ENCODE data around the gene PIP4P1.
"Not testable (repeated sequence)": the region's sequence is repeated elsewhere in the genome, so short reads cannot be mapped to it uniquely, and the experiment has no call there.

The PIP4P1 gene
- 23.1 to 60.5 (median 36.4) reads per million in 9 experiments for total RNA-seq

- H3K4me1 Mint-ChIP-seq (ENCODE audit: low read depth in 2 of 2): peaks cover 22% of the 10 kb centered on the region in 2 donors
- peak within 1 kb of the TSS; percentile 77 to 91 for H3K4me3 Mint-ChIP-seq
- peaks cover 38% of the 10 kb centered on the region for H3K36me3 Mint-ChIP-seq (ENCODE audit: insufficient read depth)
- H3K9me3 Mint-ChIP-seq: no peaks in the 10 kb centered on the region
- no peaks in the 10 kb centered on the region for H3K27me3 Mint-ChIP-seq
- DNase-seq (peak; percentile 96 to 98 (median 97)), ATAC-seq (replicated peaks) (peak; percentile 86)
- peak within 1 kb of the TSS; percentile 95 to 97 for H3K27ac Mint-ChIP-seq
Observed at GRCh38 chr14:20461225-20462141, at the start of gene PIP4P1. Gene PIP4P1 (minus strand): TSS chr14:20461434. CDS start chr14:20461325, 109 bp downstream.

DNA sequence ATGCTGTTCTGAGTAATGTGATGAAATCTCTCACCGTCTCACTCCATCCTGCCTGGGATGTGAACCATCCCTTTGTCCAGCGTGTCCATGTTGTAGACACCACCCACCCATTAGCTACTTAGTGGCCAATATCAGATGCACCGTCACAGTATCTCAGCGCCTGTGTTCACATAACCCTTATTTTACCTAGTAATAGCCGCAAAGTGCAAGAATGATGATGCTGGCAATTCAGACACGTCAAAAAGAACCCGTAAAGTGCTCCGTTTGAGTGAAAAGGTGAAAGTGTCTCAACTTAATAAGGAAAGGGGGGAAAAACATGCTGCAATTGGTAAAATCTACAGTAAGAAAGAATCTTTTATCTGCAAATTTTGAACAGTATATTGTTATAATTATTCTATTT lies 47.1 kb upstream of the PIP4P1 start:
- Mint-ChIP-seq H3K27ac (no peak overlapping the region), H3K27me3 (peaks cover 0 to 6% of the 10 kb centered on the region in 2 donors), H3K9me3 (no peaks in the 10 kb centered on the region), H3K4me3 (no peak overlapping the region), H3K4me1 (ENCODE audit: low read depth in 2 of 2) (peaks cover 2 to 8% of the 10 kb centered on the region in 2 donors), H3K36me3 (ENCODE audit: insufficient read depth) (no peaks in the 10 kb centered on the region)
- DNase-seq (no peak), ATAC-seq (replicated peaks) (no peak)

DNA sequence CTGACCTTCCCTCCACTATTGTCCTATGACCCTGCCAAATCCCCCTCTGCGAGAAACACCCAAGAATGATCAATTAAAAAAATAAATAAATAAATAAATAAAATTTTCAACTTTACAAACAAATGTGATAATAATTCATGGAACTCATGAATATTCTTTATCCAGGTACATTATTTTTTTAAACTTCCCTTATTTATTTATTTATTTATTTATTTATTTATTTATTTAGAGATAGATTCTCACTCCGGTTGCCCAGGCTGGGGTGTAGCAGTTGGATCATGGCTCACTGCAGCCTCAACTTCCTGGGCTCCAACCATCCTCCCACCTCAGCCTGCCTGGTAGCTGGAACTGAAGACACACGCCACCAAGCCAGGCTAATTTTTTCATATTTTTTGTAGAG lies 46.3 kb upstream of the PIP4P1 start:
- H3K9me3 Mint-ChIP-seq; H3K27ac Mint-ChIP-seq; H3K36me3 Mint-ChIP-seq (ENCODE audit: insufficient read depth); H3K27me3 Mint-ChIP-seq; H3K4me1 Mint-ChIP-seq (ENCODE audit: low read depth in 2 of 2); ATAC-seq (replicated peaks); H3K4me3 Mint-ChIP-seq; DNase-seq: not testable (repeated sequence)

DNA sequence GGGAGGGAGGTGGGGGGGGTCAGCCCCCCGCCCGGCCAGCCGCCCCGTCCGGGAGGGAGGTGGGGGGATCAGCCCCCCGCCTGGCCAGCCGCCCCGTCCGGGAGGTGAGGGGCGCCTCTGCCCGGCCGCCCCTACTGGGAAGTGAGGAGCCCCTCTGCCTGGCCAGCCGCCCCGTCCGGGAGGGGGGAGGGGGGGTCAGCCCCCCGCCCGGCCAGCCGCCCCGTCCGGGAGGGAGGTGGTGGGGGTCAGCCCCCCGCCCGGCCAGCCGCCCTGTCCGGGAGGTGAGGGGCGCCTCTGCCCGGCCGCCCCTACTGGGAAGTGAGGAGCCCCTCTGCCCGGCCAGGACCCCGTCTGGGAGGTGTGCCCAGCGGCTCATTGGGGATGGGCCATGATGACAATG lies 45.5 kb upstream of the PIP4P1 start:
- not testable (repeated sequence) for H3K9me3 Mint-ChIP-seq; H3K36me3 Mint-ChIP-seq (ENCODE audit: insufficient read depth); H3K4me1 Mint-ChIP-seq (ENCODE audit: low read depth in 2 of 2)

GRCh38 chr14:20506276-20506675 lies 45.0 kb upstream of the PIP4P1 start:
- not testable (repeated sequence) for DNase-seq; H3K27ac Mint-ChIP-seq; ATAC-seq (replicated peaks); H3K4me3 Mint-ChIP-seq; H3K27me3 Mint-ChIP-seq; H3K4me1 Mint-ChIP-seq (ENCODE audit: low read depth in 2 of 2); H3K9me3 Mint-ChIP-seq; H3K36me3 Mint-ChIP-seq (ENCODE audit: insufficient read depth)

More for the DNA sequence above, 45.5 kb upstream of the PIP4P1 start:
- ATAC-seq (replicated peaks); H3K27ac Mint-ChIP-seq; H3K27me3 Mint-ChIP-seq; H3K4me3 Mint-ChIP-seq; DNase-seq: not testable (repeated sequence)

DNA sequence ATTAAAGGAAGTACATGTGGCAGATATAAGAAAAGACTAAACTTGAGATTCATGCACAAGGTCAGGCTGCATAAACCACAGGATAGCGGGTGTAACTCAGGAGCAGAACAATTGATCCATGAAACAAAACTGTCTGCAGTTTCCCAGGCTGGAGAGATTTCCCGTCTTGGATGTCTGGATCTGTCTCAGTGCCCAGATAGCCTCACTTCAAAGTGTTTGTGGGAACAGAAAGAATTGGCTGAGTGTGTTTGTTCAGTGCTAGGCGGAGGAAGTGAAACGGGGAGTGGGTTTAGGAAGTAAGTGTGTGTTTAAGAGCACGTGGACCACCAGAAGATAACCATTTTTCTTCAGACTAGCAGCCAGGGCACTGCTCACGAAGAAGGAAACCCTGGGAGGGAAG lies 42.7 kb upstream of the PIP4P1 start:
- DNase-seq: no peak
- ATAC-seq (replicated peaks): no peak
- H3K4me1 Mint-ChIP-seq (ENCODE audit: low read depth in 2 of 2): peaks cover 0 to 8% of the 10 kb centered on the region in 2 donors
- no peaks in the 10 kb centered on the region for H3K9me3 Mint-ChIP-seq
- no peak overlapping the region for H3K27ac Mint-ChIP-seq
- H3K4me3 Mint-ChIP-seq: no peak overlapping the region
- peaks cover 0 to 7% of the 10 kb centered on the region in 2 donors for H3K27me3 Mint-ChIP-seq
- no peaks in the 10 kb centered on the region for H3K36me3 Mint-ChIP-seq (ENCODE audit: insufficient read depth)

DNA sequence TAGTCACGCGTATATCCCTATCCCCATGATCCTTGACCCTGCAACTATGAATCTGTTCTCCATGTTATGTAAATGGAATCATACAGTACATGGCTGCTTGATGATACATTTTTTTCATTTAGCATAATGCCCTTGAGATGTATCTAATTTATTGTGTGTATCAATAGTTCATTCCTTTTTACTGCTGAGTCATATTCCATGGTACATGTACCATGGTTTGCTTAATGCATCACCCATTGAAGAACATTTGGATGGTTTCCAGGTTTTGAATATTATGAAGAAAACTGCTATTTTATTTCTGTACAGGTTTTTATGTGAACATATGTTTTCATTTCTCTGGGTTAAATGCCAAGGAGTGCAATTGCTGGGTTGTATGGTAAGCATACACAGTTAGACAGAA lies 40.1 kb upstream of the PIP4P1 start:
- H3K36me3 Mint-ChIP-seq (ENCODE audit: insufficient read depth): no peaks in the 10 kb centered on the region
- H3K4me1 Mint-ChIP-seq (ENCODE audit: low read depth in 2 of 2): peaks cover 0 to 8% of the 10 kb centered on the region in 2 donors
- ATAC-seq (replicated peaks) (no peak), DNase-seq (no peak)
- no peak overlapping the region for H3K4me3 Mint-ChIP-seq
- peaks cover 0 to 7% of the 10 kb centered on the region in 2 donors for H3K27me3 Mint-ChIP-seq
- H3K27ac Mint-ChIP-seq: no peak overlapping the region
- no peaks in the 10 kb centered on the region for H3K9me3 Mint-ChIP-seq

- ATAC-seq (replicated peaks) (no peak), DNase-seq (no peak)
- Mint-ChIP-seq H3K4me3 (no peak overlapping the region), H3K36me3 (ENCODE audit: insufficient read depth) (no peaks in the 10 kb centered on the region), H3K4me1 (ENCODE audit: low read depth in 2 of 2) (peaks cover 7 to 15% of the 10 kb centered on the region in 2 donors), H3K9me3 (no peaks in the 10 kb centered on the region), H3K27ac (no peak overlapping the region), H3K27me3 (peaks cover 0 to 7% of the 10 kb centered on the region in 2 donors)
Observed at GRCh38 chr14:20499881-20500280, 38.6 kb upstream of the PIP4P1 start.

GRCh38 chr14:20499108-20499507 lies 37.9 kb upstream of the PIP4P1 start:
- no peak for ATAC-seq (replicated peaks)
- peaks cover 0 to 7% of the 10 kb centered on the region in 2 donors for H3K27me3 Mint-ChIP-seq
- no peaks in the 10 kb centered on the region for H3K9me3 Mint-ChIP-seq
- H3K27ac Mint-ChIP-seq: peak overlapping the region in 1 of 2 donors; percentile 53
- no peaks in the 10 kb centered on the region for H3K36me3 Mint-ChIP-seq (ENCODE audit: insufficient read depth)
- peaks cover 7 to 15% of the 10 kb centered on the region in 2 donors for H3K4me1 Mint-ChIP-seq (ENCODE audit: low read depth in 2 of 2)
- no peak for DNase-seq
- no peak overlapping the region for H3K4me3 Mint-ChIP-seq

DNA sequence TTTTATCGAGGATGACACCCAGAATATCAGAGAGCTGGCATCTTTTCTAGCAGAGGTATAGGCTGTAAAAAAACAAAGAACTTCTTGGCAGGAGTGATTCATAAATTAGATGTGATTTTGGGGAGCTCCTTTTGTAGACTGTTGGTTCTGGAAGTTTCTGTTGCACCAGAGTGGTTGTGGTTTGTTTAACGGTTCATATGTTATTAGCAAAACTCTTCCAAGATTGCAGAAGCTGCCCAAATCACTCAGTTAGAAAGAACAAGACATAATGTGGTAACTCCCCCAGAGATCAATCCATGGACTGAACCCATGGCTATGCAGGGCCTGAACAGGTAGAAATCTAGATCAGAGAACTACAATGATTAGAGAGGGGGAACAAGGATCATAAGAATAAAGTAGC lies 37.4 kb upstream of the PIP4P1 start:
- peak overlapping the region in 1 of 2 donors; percentile 53 for H3K27ac Mint-ChIP-seq
- DNase-seq: no peak
- no peaks in the 10 kb centered on the region for H3K36me3 Mint-ChIP-seq (ENCODE audit: insufficient read depth)
- no peak overlapping the region for H3K4me3 Mint-ChIP-seq
- ATAC-seq (replicated peaks): no peak
- peaks cover 7 to 10% of the 10 kb centered on the region in 2 donors for H3K4me1 Mint-ChIP-seq (ENCODE audit: low read depth in 2 of 2)
- H3K27me3 Mint-ChIP-seq: peaks cover 0 to 3% of the 10 kb centered on the region in 2 donors
- no peaks in the 10 kb centered on the region for H3K9me3 Mint-ChIP-seq

DNA sequence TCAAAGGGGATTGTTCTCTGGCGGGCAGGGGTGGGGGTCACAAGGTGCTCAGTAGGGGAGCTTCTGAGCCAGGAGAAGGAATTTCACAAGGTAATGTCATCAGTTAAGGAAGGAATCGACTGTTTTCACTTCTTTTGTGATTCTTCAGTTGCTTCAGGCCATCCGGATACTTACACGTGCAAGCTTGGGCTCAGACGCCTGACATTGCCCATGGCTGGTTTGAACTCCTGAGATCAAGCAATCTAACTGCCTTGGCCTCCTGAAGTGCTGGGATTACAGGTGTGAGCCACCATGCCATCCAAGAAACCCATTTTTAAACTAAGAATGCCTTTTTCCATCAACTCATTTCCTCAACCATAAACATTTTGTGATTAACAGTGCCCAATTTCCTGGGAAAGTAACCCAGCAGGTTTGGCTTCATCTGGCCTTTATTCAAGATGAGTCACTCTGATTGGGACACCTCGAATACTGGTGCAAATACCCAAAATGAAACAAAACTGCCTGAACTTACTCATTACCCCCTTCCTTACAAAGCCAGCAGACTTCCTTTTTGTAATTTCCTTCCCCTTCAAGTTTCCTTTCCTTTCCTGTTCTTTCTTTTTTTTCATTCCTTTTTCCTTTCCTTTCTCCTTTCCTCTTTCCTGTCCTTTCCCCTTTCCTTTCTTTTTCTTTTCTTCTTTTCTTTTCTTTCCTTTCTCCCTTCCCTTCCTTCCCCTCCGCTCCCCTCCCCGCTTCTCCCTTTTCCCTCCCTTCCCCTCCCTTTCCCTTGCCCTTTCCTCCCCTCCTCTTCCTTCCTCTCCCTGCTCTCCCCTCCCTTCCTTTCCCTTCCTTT lies 33.9 kb upstream of the PIP4P1 start:
- H3K9me3 Mint-ChIP-seq: no peaks in the 10 kb centered on the region
- H3K4me1 Mint-ChIP-seq (ENCODE audit: low read depth in 2 of 2): peaks cover 20 to 23% of the 10 kb centered on the region in 2 donors
- no peak overlapping the region for H3K4me3 Mint-ChIP-seq
- no peaks in the 10 kb centered on the region for H3K36me3 Mint-ChIP-seq (ENCODE audit: insufficient read depth)
- DNase-seq (no peak), ATAC-seq (replicated peaks) (no peak)
- peak overlapping the region in 1 of 2 donors; percentile 15 for H3K27ac Mint-ChIP-seq
- no peaks in the 10 kb centered on the region for H3K27me3 Mint-ChIP-seq

GRCh38 chr14:20493634-20494033 lies 32.4 kb upstream of the PIP4P1 start:
- Mint-ChIP-seq H3K27ac (no peak overlapping the region), H3K9me3 (no peaks in the 10 kb centered on the region), H3K4me3 (no peak overlapping the region), H3K4me1 (ENCODE audit: low read depth in 2 of 2) (peaks cover 30 to 34% of the 10 kb centered on the region in 2 donors), H3K36me3 (ENCODE audit: insufficient read depth) (no peaks in the 10 kb centered on the region), H3K27me3 (no peaks in the 10 kb centered on the region)
- DNase-seq (no peak), ATAC-seq (replicated peaks) (no peak)

- no peak for ATAC-seq (replicated peaks)
Observed at GRCh38 chr14:20492486-20492885, 31.3 kb upstream of the PIP4P1 start.

More at GRCh38 chr14:20492486-20492885, 31.3 kb upstream of the PIP4P1 start:
- Mint-ChIP-seq H3K4me3 (no peak overlapping the region), H3K9me3 (no peaks in the 10 kb centered on the region), H3K27ac (peak overlapping the region in 1 of 2 donors; percentile 45), H3K4me1 (ENCODE audit: low read depth in 2 of 2) (peaks cover 36 to 44% of the 10 kb centered on the region in 2 donors), H3K27me3 (no peaks in the 10 kb centered on the region), H3K36me3 (ENCODE audit: insufficient read depth) (no peaks in the 10 kb centered on the region)
- DNase-seq: no peak

Measured in effector memory CD8-positive, alpha-beta T cell (primary cell).